Stimulated activated CD8-positive, alpha-beta memory T cell treated with anti-CD3 and anti-CD28 coated beads, Interleukin-15, amount 100 ng/mL, for 4 hours (primary cell): Measurements from ENCODE around the gene NAA38.

ENCODE experiments used
- DNase-seq, 2 donors: peaks; one replicate each; pipeline ENCODE4 v3.0.0-alpha.2; 2020; ENCODE audit warnings: low read depth in 2 of 2

The NAA38 gene

GRCh38 chr17:7841396-7841914 is 15.9 kb downstream of the NAA38 start:
- DNase-seq, result peak; percentile 94 to 96

GRCh38 chr17:7840875-7841274 is 16.5 kb downstream of the NAA38 start:
- no peak for DNase-seq

- no peak for DNase-seq
Measured at GRCh38 chr17:7840441-7840840, 16.9 kb downstream of the NAA38 start.

- DNase-seq, result no peak
Measured at GRCh38 chr17:7839876-7840261, 17.5 kb downstream of the NAA38 start.

- DNase-seq, result no peak
Measured at GRCh38 chr17:7839190-7839875, 18.0 kb downstream of the NAA38 start.

GRCh38 chr17:7838090-7839075 is 19.0 kb downstream of the NAA38 start:
- DNase-seq, result no peak

- DNase-seq, result no peak
Measured at GRCh38 chr17:7837408-7838088, 19.8 kb downstream of the NAA38 start.

- no peak for DNase-seq
Measured at GRCh38 chr17:7836596-7837407, 20.6 kb downstream of the NAA38 start.

- no peak for DNase-seq
Measured at GRCh38 chr17:7835814-7836595, 21.4 kb downstream of the NAA38 start.

- DNase-seq, result peak; percentile 81 to 83
Measured at GRCh38 chr17:7834957-7835813, 22.2 kb downstream of the NAA38 start.

- DNase-seq, result no peak
Measured at GRCh38 chr17:7834542-7834956, 22.8 kb downstream of the NAA38 start.

GRCh38 chr17:7833795-7834541 is 23.4 kb downstream of the NAA38 start, which contains the start of gene KDM6B:
Gene KDM6B, plus strand, starts transcription at chr17:7834217. Its CDS starts 11,338 bp downstream, at chr17:7845555.
- peak; percentile 73 to 74 for DNase-seq

- DNase-seq, result no peak
Measured at GRCh38 chr17:7833011-7833794, 24.2 kb downstream of the NAA38 start.

GRCh38 chr17:7832431-7832830 is 24.9 kb downstream of the NAA38 start:
- no peak for DNase-seq

GRCh38 chr17:7831233-7831632 is 26.1 kb downstream of the NAA38 start:
- no peak for DNase-seq

GRCh38 chr17:7830616-7831015 is 26.7 kb downstream of the NAA38 start:
- DNase-seq, result no peak

- DNase-seq, result no peak
Measured at GRCh38 chr17:7825206-7825990, 32.0 kb downstream of the NAA38 start.
